ENCODE measurements around the gene ANKRD11. TPM values are rescaled to one million over a fixed set of nuclear protein-coding genes. Genes with fewer than 3 reads are reported as not detected.

Gene ANKRD11
- total and polyA plus RNA-seq, 9 donors, result 52.1 to 188 (median 109) TPM

- TF ChIP-seq EP300 (IDR thresholded peaks at IDR 0.05), result no peak
- no peak for TF ChIP-seq CTCF (IDR thresholded peaks at IDR 0.05)
- no peak for TF ChIP-seq POLR2A (IDR thresholded peaks at IDR 0.05)
- peak overlapping the region; percentile 61 to 73 for H3K27ac ChIP-seq
- no peaks in the 10 kb centered on the region for H3K36me3 ChIP-seq
- WGBS, 3 donors, result 87 to 91% (median 90%) methylated on average over 21 to 24 of the region's 24 CpGs
- no peaks in the 10 kb centered on the region for H3K9me3 ChIP-seq
- no peaks in the 10 kb centered on the region for H3K27me3 ChIP-seq
- H3K4me3 ChIP-seq, result no peak overlapping the region
- intact Hi-C loops (cut with DNase I), result no loop called here
- DNase-seq, result no peak
- H3K4me1 ChIP-seq (ENCODE audit: insufficient read depth), result peaks cover 47% of the 10 kb centered on the region
Measured at GRCh38 chr16:89295071-89295900, 195.1 kb downstream of the ANKRD11 start.

- H3K27ac ChIP-seq, result peak overlapping the region; percentile 61 to 73
- H3K27me3 ChIP-seq, result no peaks in the 10 kb centered on the region
- DNase-seq, result no peak
- 70 to 79% (median 73%) methylated on average over 12 to 13 of the region's 13 CpGs for WGBS, 3 donors
- no peaks in the 10 kb centered on the region for H3K36me3 ChIP-seq
- no peaks in the 10 kb centered on the region for H3K9me3 ChIP-seq
- H3K4me1 ChIP-seq (ENCODE audit: insufficient read depth), result peaks cover 40% of the 10 kb centered on the region
- TF ChIP-seq POLR2A (IDR thresholded peaks at IDR 0.05) (no peak), EP300 (IDR thresholded peaks at IDR 0.05) (no peak), CTCF (IDR thresholded peaks at IDR 0.05) (no peak)
- intact Hi-C loops (cut with DNase I), result no loop called here
- H3K4me3 ChIP-seq, result no peak overlapping the region
Measured at GRCh38 chr16:89294486-89294885, 195.9 kb downstream of the ANKRD11 start.

GRCh38 chr16:89293276-89294143 is 196.9 kb downstream of the ANKRD11 start:
- Histone ChIP-seq H3K27ac (peak overlapping the region; percentile 61 to 72), H3K27me3 (no peaks in the 10 kb centered on the region), H3K4me3 (no peak overlapping the region), H3K9me3 (no peaks in the 10 kb centered on the region), H3K4me1 (ENCODE audit: insufficient read depth) (peaks cover 36% of the 10 kb centered on the region), H3K36me3 (no peaks in the 10 kb centered on the region)
- TF ChIP-seq CTCF (IDR thresholded peaks at IDR 0.05) (peak in 2 of 3 donors; percentile 17 to 23), POLR2A (IDR thresholded peaks at IDR 0.05) (peak; percentile 27), EP300 (IDR thresholded peaks at IDR 0.05) (no peak)
- intact Hi-C loops (cut with DNase I), result no loop called here
- peak; percentile 47 to 76 (median 64) for DNase-seq
- 63 to 67% (median 64%) methylated on average over 25 to 28 of the region's 28 CpGs for WGBS, 3 donors

GRCh38 chr16:89292443-89293078 is 197.8 kb downstream of the ANKRD11 start:
- 78 to 84% (median 84%) methylated on average over 22 of the region's 22 CpGs for WGBS, 3 donors
- Histone ChIP-seq H3K27me3 (no peaks in the 10 kb centered on the region), H3K36me3 (peaks cover 5% of the 10 kb centered on the region), H3K4me1 (ENCODE audit: insufficient read depth) (peaks cover 33% of the 10 kb centered on the region), H3K9me3 (no peaks in the 10 kb centered on the region), H3K4me3 (no peak overlapping the region), H3K27ac (peak overlapping the region in 1 of 2 donors; percentile 11)
- DNase-seq, result no peak
- intact Hi-C loops (cut with DNase I), result no loop called here
- TF ChIP-seq POLR2A (IDR thresholded peaks at IDR 0.05), result no peak
- no peak for TF ChIP-seq CTCF (IDR thresholded peaks at IDR 0.05)
- TF ChIP-seq EP300 (IDR thresholded peaks at IDR 0.05), result no peak
